Measurements from ENCODE around the gene CCDC157.

DNA sequence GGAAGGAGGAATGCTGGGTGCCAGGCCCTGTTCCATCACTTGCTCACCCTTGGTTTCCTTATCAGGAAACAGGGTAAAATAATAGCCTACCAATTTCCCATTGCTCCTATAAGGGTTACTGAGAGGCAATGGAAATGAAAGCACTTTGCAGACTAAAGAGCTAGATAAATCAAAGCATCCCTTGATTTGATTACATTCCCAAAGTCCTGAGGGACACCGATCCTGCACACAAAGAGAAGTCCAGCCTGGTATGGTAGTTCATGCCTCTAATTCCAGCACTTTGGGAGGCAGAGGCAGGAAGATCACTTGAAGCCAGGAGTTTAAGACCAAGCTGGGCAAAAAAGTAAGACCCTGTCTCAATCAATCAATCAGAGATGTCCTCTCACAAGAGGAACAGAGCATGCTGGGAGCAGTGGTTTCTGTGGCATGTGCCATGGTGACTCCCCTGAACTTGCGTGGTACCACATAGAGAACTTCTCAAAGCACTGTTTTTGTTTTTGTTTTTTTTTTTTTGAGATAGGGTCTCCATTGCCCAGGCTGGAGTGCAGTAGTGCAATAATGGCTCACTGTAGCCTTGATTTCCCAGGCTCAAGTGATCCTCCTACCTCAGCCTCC lies 40.7 kb upstream of the CCDC157 start:
- no peak for TF ChIP-seq POLR2A (IDR thresholded peaks at IDR 0.05)
- no peak for TF ChIP-seq CTCF (IDR thresholded peaks at IDR 0.05)
- TF ChIP-seq POLR2AphosphoS5 (IDR thresholded peaks at IDR 0.05), result no peak
- no peak for TF ChIP-seq EP300 (IDR thresholded peaks at IDR 0.05)

Measured in suprapubic skin (tissue), 4 donors.